K562 (cell line): ENCODE results near the gene RYR3. TPM values are rescaled to one million over a fixed set of nuclear protein-coding genes. Genes with fewer than 3 reads are reported as not detected.

ENCODE experiments used
- ATAC-seq: fragments of 200-7000 bp; cut with Tn5 transposase; 3 replicates; pipeline ENCODE4 v1.9.1; 2020; ENCODE audit warnings: moderate library complexity
- BruUV-seq: library from RNA; stranded (reverse); fragments of 400-500 nt; replicated peaks from 2 replicates; lab custom pipeline; 2021; lab: Mats Ljungman, UMichigan
- CTCF ChIA-PET: fragments of 300-600 bp; formaldehyde crosslinking; extraction: SDS; loops from one replicate; lab custom pipeline; 2021; ENCODE audit warnings: low intra/inter-chr PET ratio; lab: Yijun Ruan, JAX
- POLR2A ChIA-PET: fragments of 300-600, 350-650 bp; sonication (Branson Sonifier 250); formaldehyde crosslinking; extraction: SDS; loops from one replicate; lab custom pipeline; 2021; ENCODE audit warnings: antibody characterized with exemption, inconsistent platforms; lab: Yijun Ruan, JAX
- DNase-seq, 4 experiments: peaks; one replicate each; pipeline versions ENCODE4 v3.0.0 to v3.0.0-alpha.2; 2011 to 2018; ENCODE audit warnings: low spot score in 3 of 4, mixed read lengths in 3 of 4; ENCODE audit errors: extremely low read depth in 1 of 4
- FAIRE-seq: peaks from 2 replicates; lab custom pipeline; 2011; peaks lifted over from hg19 to GRCh38; lab: Jason Lieb, UNC
- H2AFZ ChIP-seq: 2 replicates; pipeline ENCODE4 v1.6.0; 2011; ENCODE audit warnings: low read depth, low read length, control low read depth, inconsistent platforms
- H3K27ac ChIP-seq: fragments of 200-600 bp; 3 replicates; pipeline ENCODE4 v1.8.0; 2011; ENCODE audit warnings: low read depth, mild to moderate bottlenecking, control low read depth, inconsistent platforms, low read length, moderate library complexity, mixed read lengths; ENCODE audit errors: extremely low read depth
- H3K27me3 ChIP-seq, 2 experiments: fragments of 300-600 bp in 1 of 2; 2 replicates in 1 of 2; 3 replicates in 1 of 2; pipeline versions ENCODE4 v1.6.0 to v1.8.0; 2011; ENCODE audit warnings: inconsistent platforms in 2 of 2, low read length in 2 of 2, mild to moderate bottlenecking in 1 of 2, mixed read lengths in 1 of 2, moderate library complexity in 1 of 2; ENCODE audit not compliant: control insufficient read depth in 2 of 2, insufficient read depth in 2 of 2
- H3K36me3 ChIP-seq: fragments of 300-600 bp; 3 replicates; pipeline ENCODE4 v1.8.0; 2011; ENCODE audit warnings: mild to moderate bottlenecking, low read length, inconsistent platforms; ENCODE audit not compliant: control insufficient read depth, insufficient read depth
- H3K4me1 ChIP-seq, 2 experiments: fragments of 200-600 bp in 1 of 2; replicated peaks in 1 of 2; 2 replicates in 1 of 2; 3 replicates in 1 of 2; pipeline versions ENCODE4 v1.5.1 to v1.8.0; 2011; ENCODE audit warnings: inconsistent platforms in 2 of 2, low read length in 2 of 2, mild to moderate bottlenecking in 1 of 2, mixed read lengths in 1 of 2, moderate library complexity in 1 of 2; ENCODE audit not compliant: control insufficient read depth in 2 of 2, insufficient read depth in 2 of 2
- H3K4me2 ChIP-seq: 2 replicates; pipeline ENCODE4 v1.6.1; 2011; ENCODE audit warnings: low read length, control low read depth, inconsistent platforms, mixed read lengths; ENCODE audit not compliant: insufficient read depth
- H3K4me3 ChIP-seq: fragments of 200-600 bp; sonication (generic), shearing (Covaris generic); 2 replicates; pipeline ENCODE4 v1.5.1; 2016; ENCODE audit warnings: control low read depth, inconsistent platforms
- H3K79me2 ChIP-seq: fragments of 200-600 bp; 3 replicates; pipeline ENCODE4 v1.8.0; 2011; ENCODE audit warnings: low read length, inconsistent platforms; ENCODE audit not compliant: control insufficient read depth, insufficient read depth
- H3K9ac ChIP-seq, 2 experiments: 2 replicates each; pipeline versions ENCODE4 v1.6.0 to v1.6.1; 2011; ENCODE audit warnings: low read depth in 2 of 2, low read length in 2 of 2, control low read depth in 1 of 2, inconsistent platforms in 1 of 2, mild to moderate bottlenecking in 1 of 2, mixed read lengths in 1 of 2; ENCODE audit not compliant: insufficient read depth in 1 of 2
- H3K9me1 ChIP-seq: one replicate; pipeline ENCODE4 v1.6.0; 2011; ENCODE audit warnings: inconsistent platforms, mild to moderate bottlenecking, low read length, moderate library complexity; ENCODE audit not compliant: control insufficient read depth, insufficient read depth
- H3K9me3 ChIP-seq: replicated peaks from 2 replicates; pipeline ENCODE4 v1.5.1; 2011; ENCODE audit warnings: low read depth, low read length, inconsistent platforms; ENCODE audit not compliant: control insufficient read depth, insufficient read depth
- H4K20me1 ChIP-seq: replicated peaks from 2 replicates; pipeline ENCODE4 v1.6.1; 2011; ENCODE audit warnings: low read length, inconsistent platforms, mixed read lengths; ENCODE audit not compliant: control insufficient read depth, insufficient read depth
- ELF4 ChIP-seq: fragments of 450-650 bp; formaldehyde crosslinking; IDR thresholded peaks from 2 replicates; pipeline ENCODE4 v1.4.0; 2022; ENCODE audit warnings: missing genetic modification characterization
- HMGN3 ChIP-seq: IDR thresholded peaks from 2 replicates; pipeline ENCODE4 v1.6.1; 2011; ENCODE audit warnings: borderline replicate concordance, low read depth, mild to moderate bottlenecking, mixed read lengths, low read length; ENCODE audit not compliant: insufficient read length; ENCODE audit errors: extremely low read depth
- SP1 ChIP-seq: sonication (generic); formaldehyde crosslinking; IDR thresholded peaks from 2 replicates; pipeline ENCODE4 v1.8.1; 2022; ENCODE audit warnings: mild to moderate bottlenecking, missing genetic modification reagents
- SUPT5H ChIP-seq: fragments of 450-650 bp; IDR thresholded peaks from 2 replicates; pipeline ENCODE4 v1.6.1; 2016
- ZNF12 ChIP-seq: sonication (generic); formaldehyde crosslinking; IDR thresholded peaks from 2 replicates; pipeline ENCODE4 v1.4.0; 2020; ENCODE audit warnings: mild to moderate bottlenecking, missing genetic modification reagents
- WGBS: fragments of 100-300 bp; shearing (Covaris generic); methylation state at CpG from one replicate; pipeline ENCODE4 v1.1.6; 2016; ENCODE audit warnings: low coverage, mixed read lengths; ENCODE audit not compliant: insufficient coverage; ENCODE audit errors: missing lambda C conversion rate; 5-methylcytosine and 5-hydroxymethylcytosine counted together
- in situ Hi-C: fragments of 300-500 bp; cut with MboI; formaldehyde crosslinking; loops from 4 replicates; pipeline ENCODE4 v1.15.0; 2018; ENCODE audit warnings: inconsistent platforms, mixed read lengths
- intact Hi-C: fragments of 100-400 bp; cut with micrococcal nuclease; formaldehyde crosslinking; loops from 2 replicates; pipeline ENCODE4 v1.14.2; 2022
- polyA plus RNA-seq, 8 experiments: library from polyadenylated mRNA; depleted of rRNA in 4 of 8; stranded (reverse) in 5 of 8; unstranded in 3 of 8; fragments of >200 nt; fragmentation: Nextera tagmentation in 2 of 8; fragmentation: Illumina TruSeq in 1 of 8; extraction: Ambion mirVana in 2 of 8; extraction: Trizol in 1 of 8; gene quantifications; 2 replicates each; pipeline versions ENCODE4 v1.2.1 to v1.2.3, GENCODE V29; 2011 to 2014; ENCODE audit warnings: inconsistent platforms in 1 of 8, missing spikeins in 1 of 8
- total RNA-seq, 7 experiments: library from RNA; depleted of rRNA in 6 of 7; stranded (reverse); fragments of >200 nt in 6 of 7; fragmentation: Illumina TruSeq in 2 of 7; extraction: Trizol in 2 of 7; gene quantifications; 2 replicates each; pipeline versions ENCODE4 v1.2.1 to v1.2.3, GENCODE V29; 2011 to 2021; ENCODE audit warnings: low replicate concordance in 1 of 7
- TF ChIP-seq, protein P1 (sequence below), 3 experiments: IDR thresholded peaks in 2 of 3; conservative IDR thresholded peaks in 1 of 3; 2 replicates each; pipeline ENCODE4 v1.5.1; 2011 to 2012; ENCODE audit warnings: low read length in 3 of 3, mild to moderate bottlenecking in 3 of 3, control low read depth in 2 of 3, improper control_type of control experiment in 1 of 3, inconsistent platforms in 1 of 3, low read depth in 1 of 3, mixed read lengths in 1 of 3, moderate library complexity in 1 of 3; ENCODE audit not compliant: insufficient read depth in 2 of 3
- TF ChIP-seq, protein P2 (sequence below): fragments of 250-450 bp; sonication (Bioruptor Pico); IDR thresholded peaks from 2 replicates; pipeline ENCODE4 v1.8.0; 2021; ENCODE audit warnings: mild to moderate bottlenecking, moderate library complexity
- TF ChIP-seq, protein P3 (sequence below), 2 experiments: fragments of 450-650 bp; conservative IDR thresholded peaks; 2 replicates each; pipeline ENCODE4 v1.6.1; 2017; ENCODE audit warnings: mild to moderate bottlenecking in 2 of 2, moderate library complexity in 2 of 2
- TF ChIP-seq, protein P4 (sequence below): fragments of 200-800 bp; sonication (Bioruptor generic); IDR thresholded peaks from 2 replicates; pipeline ENCODE4 v1.6.1; 2017; ENCODE audit warnings: missing genetic modification characterization, missing compliant biosample characterization

RYR3 gene
- total and polyA plus RNA-seq, 9 of the 15 experiments (the other 6 are each of a cell fraction or from before 2014, with no cell fraction given), result 0.04 TPM; not detected in 8

DNA sequence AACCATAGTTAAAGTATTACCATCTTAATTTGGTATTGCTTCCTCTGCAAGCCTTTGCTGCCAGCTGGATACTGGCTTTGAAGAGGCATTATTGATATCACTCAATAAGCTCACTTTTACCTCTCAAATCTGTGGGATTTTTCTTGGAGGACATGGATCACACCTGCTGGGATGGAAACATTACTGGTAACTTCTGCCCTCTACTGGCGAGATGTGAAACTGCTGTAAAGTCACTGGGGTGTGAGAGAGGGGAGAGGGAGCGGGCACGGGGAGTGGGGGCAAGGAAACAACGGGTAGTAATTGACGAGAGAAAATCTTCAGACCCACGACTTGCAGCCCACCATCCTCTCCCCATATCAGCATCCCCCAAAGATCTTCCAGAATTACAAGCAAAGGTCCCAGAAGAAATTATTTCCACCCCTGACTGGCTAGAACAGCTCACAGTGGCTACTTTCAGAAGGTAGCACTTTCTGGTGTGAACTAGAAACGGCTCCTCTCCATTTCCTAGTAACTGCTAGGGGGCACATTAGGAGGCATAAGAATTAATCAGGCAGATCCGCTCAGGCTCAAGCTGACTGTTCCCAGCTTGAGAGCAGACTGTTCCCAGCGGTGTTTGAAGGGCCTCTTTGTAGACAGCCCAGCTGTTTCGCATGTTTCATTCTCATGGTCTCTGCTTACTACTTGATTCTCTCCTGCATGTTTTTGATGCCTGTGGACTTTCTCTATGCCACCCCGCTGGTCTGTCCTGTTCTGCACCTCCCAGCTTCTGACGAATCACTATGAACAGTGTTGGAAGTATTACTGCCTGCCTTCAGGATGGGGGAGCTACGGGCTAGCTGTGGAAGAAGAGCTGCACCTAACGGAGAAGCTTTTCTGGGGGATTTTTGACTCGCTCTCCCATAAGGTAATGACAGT is 427.2 kb downstream of the RYR3 start (continued):
- TF ChIP-seq, protein P1, sequence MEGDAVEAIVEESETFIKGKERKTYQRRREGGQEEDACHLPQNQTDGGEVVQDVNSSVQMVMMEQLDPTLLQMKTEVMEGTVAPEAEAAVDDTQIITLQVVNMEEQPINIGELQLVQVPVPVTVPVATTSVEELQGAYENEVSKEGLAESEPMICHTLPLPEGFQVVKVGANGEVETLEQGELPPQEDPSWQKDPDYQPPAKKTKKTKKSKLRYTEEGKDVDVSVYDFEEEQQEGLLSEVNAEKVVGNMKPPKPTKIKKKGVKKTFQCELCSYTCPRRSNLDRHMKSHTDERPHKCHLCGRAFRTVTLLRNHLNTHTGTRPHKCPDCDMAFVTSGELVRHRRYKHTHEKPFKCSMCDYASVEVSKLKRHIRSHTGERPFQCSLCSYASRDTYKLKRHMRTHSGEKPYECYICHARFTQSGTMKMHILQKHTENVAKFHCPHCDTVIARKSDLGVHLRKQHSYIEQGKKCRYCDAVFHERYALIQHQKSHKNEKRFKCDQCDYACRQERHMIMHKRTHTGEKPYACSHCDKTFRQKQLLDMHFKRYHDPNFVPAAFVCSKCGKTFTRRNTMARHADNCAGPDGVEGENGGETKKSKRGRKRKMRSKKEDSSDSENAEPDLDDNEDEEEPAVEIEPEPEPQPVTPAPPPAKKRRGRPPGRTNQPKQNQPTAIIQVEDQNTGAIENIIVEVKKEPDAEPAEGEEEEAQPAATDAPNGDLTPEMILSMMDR (IDR thresholded peaks at IDR 0.05 in 2 of 3, conservative IDR thresholded peaks at IDR 0.05 in 1 of 3; ENCODE audit: insufficient read depth in 2 of 3, low read depth in 1 of 3, low read length in 3 of 3), result peak; percentile 54 to 72 (median 67)
- TF ChIP-seq SUPT5H (no peak), ELF4 (CRISPR knock-in tag) (no peak)
- TF ChIP-seq, protein P2, sequence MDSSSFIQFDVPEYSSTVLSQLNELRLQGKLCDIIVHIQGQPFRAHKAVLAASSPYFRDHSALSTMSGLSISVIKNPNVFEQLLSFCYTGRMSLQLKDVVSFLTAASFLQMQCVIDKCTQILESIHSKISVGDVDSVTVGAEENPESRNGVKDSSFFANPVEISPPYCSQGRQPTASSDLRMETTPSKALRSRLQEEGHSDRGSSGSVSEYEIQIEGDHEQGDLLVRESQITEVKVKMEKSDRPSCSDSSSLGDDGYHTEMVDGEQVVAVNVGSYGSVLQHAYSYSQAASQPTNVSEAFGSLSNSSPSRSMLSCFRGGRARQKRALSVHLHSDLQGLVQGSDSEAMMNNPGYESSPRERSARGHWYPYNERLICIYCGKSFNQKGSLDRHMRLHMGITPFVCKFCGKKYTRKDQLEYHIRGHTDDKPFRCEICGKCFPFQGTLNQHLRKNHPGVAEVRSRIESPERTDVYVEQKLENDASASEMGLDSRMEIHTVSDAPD, result no peak
- TF ChIP-seq, all 486 proteins: peak for 3

DNA sequence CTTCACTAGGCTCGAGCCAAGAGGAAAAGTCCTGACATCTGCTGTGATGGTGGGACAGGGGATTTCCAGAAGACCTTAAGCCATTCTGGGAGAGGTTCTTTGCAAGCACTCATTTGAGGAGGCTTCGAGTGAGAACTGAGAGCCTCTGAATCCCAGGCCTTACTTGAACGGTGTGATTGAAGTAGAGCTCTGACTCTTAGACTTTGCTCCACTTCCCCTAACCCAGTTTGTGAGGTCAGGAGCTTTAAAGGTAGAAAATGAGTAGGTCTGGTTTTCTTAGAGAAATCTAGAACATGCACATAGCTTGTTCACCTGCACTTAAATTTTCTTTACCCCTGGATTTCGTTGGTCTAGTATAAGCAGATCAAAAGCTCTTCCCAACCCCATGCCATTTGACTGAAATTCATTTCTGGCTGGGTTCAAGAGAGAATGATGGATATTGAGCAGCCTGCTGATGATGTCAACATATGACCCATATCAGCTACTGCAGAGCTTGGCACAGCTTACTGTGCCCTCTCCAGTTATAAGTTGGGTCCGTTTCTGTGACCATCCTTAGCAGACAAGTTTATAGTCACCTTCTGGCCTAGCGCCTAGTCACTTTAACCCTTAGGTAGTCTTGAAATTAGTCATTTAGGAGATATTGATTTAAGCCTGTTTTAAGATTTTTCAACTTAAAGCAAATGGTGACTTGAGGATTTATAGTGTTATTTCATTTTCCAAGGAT is 428.3 kb downstream of the RYR3 start:
- Histone ChIP-seq H3K36me3 (no peaks in the 10 kb centered on the region), H2AFZ (no peak overlapping the region), H3K27me3 (peaks cover 0 to 6% of the 10 kb centered on the region in 2 experiments; a peak in 2 of 5 replicates), H3K9me1 (no peaks in the 10 kb centered on the region), H3K9ac (no peak overlapping the region), H3K4me2 (no peak overlapping the region), H3K4me1 (no peaks in the 10 kb centered on the region), H3K4me3 (no peak overlapping the region), H3K27ac (no peak overlapping the region), H3K9me3 (no peaks in the 10 kb centered on the region), H4K20me1 (no peaks in the 10 kb centered on the region), H3K79me2 (no peaks in the 10 kb centered on the region)
- 1% methylated on average over 6 of the region's 6 CpGs for WGBS
- ChIA-PET CTCF (no interaction called here), POLR2A (no interaction called here)
- in situ Hi-C loops, result loop anchor here (5.0 kb wide), 1 partner anchor 218 kb away; no protein-coding TSS in a partner anchor
- intact Hi-C loops, result no loop called here
- ATAC-seq (no peak), FAIRE-seq (no peak), DNase-seq (no peak)
- no TSS peak for BruUV-seq
- TF ChIP-seq, protein P3, sequence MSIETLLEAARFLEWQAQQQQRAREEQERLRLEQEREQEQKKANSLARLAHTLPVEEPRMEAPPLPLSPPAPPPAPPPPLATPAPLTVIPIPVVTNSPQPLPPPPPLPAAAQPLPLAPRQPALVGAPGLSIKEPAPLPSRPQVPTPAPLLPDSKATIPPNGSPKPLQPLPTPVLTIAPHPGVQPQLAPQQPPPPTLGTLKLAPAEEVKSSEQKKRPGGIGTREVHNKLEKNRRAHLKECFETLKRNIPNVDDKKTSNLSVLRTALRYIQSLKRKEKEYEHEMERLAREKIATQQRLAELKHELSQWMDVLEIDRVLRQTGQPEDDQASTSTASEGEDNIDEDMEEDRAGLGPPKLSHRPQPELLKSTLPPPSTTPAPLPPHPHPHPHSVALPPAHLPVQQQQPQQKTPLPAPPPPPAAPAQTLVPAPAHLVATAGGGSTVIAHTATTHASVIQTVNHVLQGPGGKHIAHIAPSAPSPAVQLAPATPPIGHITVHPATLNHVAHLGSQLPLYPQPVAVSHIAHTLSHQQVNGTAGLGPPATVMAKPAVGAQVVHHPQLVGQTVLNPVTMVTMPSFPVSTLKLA (conservative IDR thresholded peaks at IDR 0.05), result no peak
- TF ChIP-seq ZNF12 (CRISPR knock-in tag) (no peak), HMGN3 (no peak), SP1 (CRISPR knock-in tag) (no peak)
- TF ChIP-seq, protein P4, sequence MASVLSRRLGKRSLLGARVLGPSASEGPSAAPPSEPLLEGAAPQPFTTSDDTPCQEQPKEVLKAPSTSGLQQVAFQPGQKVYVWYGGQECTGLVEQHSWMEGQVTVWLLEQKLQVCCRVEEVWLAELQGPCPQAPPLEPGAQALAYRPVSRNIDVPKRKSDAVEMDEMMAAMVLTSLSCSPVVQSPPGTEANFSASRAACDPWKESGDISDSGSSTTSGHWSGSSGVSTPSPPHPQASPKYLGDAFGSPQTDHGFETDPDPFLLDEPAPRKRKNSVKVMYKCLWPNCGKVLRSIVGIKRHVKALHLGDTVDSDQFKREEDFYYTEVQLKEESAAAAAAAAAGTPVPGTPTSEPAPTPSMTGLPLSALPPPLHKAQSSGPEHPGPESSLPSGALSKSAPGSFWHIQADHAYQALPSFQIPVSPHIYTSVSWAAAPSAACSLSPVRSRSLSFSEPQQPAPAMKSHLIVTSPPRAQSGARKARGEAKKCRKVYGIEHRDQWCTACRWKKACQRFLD (CRISPR knock-in tag), result no peak
- TF ChIP-seq, protein P2, result no peak
